Endothelial cell (in vitro differentiated cells): Measurements from ENCODE around the gene IGF2BP2. TPM values are rescaled to one million over a fixed set of nuclear protein-coding genes. Genes with fewer than 3 reads are reported as not detected.

Experiments used
- DNase-seq: peaks from one replicate; pipeline ENCODE4 v3.0.0; 2021; ENCODE audit warnings: low spot score
- H3K27ac Mint-ChIP-seq: one replicate; pipeline ENCODE4 v1.8.0; 2021; ENCODE audit warnings: mixed read lengths, inconsistent platforms; ENCODE audit not compliant: unreplicated experiment
- H3K27me3 Mint-ChIP-seq: one replicate; pipeline ENCODE4 v1.8.0; 2021; ENCODE audit warnings: mild to moderate bottlenecking, moderate library complexity, mixed read lengths, inconsistent platforms; ENCODE audit not compliant: unreplicated experiment
- H3K36me3 Mint-ChIP-seq: one replicate; pipeline ENCODE4 v1.8.0; 2021; ENCODE audit warnings: mild to moderate bottlenecking, low read depth, mixed read lengths, inconsistent platforms; ENCODE audit not compliant: unreplicated experiment
- H3K4me1 Mint-ChIP-seq: one replicate; pipeline ENCODE4 v1.8.0; 2021; ENCODE audit warnings: mild to moderate bottlenecking, mixed read lengths, inconsistent platforms; ENCODE audit not compliant: unreplicated experiment
- H3K4me3 Mint-ChIP-seq: one replicate; pipeline ENCODE4 v1.8.0; 2021; ENCODE audit warnings: mild to moderate bottlenecking, mixed read lengths, inconsistent platforms; ENCODE audit not compliant: unreplicated experiment
- H3K9me3 Mint-ChIP-seq: one replicate; pipeline ENCODE4 v1.8.0; 2021; ENCODE audit warnings: mixed read lengths, inconsistent platforms; ENCODE audit not compliant: unreplicated experiment
- total RNA-seq: library from RNA; stranded (reverse); fragmentation: NEBNext Ultra II Directional; extraction: Animal tissue kit (Norgen Biotek cat#: 25700); gene quantifications from one replicate; pipeline ENCODE4 v1.2.1, GENCODE V29; 2021; ENCODE audit not compliant: unreplicated experiment
- TF ChIP-seq, protein P1 (sequence below): fragments of 200-600 bp; sonication (generic); IDR thresholded peaks from one replicate; pipeline ENCODE4 v1.5.0; 2021; ENCODE audit warnings: antibody characterized with exemption; ENCODE audit not compliant: unreplicated experiment

Gene IGF2BP2
- total RNA-seq, 1 donor from 2014 or later: 165 TPM

DNA sequence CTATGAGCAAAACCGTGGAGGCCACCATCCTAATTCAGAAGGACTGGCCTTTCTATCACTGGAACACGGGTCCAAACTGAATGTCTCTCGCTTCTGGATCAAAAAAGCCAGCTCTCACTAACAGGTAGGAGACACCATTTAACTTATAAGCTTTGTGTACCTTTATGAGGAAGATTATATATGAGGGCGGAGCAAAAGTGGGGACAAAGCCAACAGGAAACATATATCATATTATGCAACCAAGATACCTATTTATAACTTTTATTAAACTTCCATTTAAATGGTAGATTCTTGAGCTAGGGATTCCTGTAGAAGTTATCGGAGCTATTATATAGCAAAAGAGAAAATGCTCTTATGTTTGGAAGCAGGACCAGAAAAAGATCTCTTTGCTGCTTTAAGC lies 78.4 kb downstream of the IGF2BP2 start:
- Mint-ChIP-seq H3K4me3 (peak overlapping the region; percentile 44), H3K36me3 (peaks cover 7% of the 10 kb centered on the region), H3K4me1 (peaks cover 58% of the 10 kb centered on the region), H3K27ac (peak overlapping the region; percentile 79), H3K27me3 (peaks cover 6% of the 10 kb centered on the region), H3K9me3 (no peaks in the 10 kb centered on the region)
- TF ChIP-seq, protein P1, sequence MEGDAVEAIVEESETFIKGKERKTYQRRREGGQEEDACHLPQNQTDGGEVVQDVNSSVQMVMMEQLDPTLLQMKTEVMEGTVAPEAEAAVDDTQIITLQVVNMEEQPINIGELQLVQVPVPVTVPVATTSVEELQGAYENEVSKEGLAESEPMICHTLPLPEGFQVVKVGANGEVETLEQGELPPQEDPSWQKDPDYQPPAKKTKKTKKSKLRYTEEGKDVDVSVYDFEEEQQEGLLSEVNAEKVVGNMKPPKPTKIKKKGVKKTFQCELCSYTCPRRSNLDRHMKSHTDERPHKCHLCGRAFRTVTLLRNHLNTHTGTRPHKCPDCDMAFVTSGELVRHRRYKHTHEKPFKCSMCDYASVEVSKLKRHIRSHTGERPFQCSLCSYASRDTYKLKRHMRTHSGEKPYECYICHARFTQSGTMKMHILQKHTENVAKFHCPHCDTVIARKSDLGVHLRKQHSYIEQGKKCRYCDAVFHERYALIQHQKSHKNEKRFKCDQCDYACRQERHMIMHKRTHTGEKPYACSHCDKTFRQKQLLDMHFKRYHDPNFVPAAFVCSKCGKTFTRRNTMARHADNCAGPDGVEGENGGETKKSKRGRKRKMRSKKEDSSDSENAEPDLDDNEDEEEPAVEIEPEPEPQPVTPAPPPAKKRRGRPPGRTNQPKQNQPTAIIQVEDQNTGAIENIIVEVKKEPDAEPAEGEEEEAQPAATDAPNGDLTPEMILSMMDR: no peak
- DNase-seq: no peak

DNA sequence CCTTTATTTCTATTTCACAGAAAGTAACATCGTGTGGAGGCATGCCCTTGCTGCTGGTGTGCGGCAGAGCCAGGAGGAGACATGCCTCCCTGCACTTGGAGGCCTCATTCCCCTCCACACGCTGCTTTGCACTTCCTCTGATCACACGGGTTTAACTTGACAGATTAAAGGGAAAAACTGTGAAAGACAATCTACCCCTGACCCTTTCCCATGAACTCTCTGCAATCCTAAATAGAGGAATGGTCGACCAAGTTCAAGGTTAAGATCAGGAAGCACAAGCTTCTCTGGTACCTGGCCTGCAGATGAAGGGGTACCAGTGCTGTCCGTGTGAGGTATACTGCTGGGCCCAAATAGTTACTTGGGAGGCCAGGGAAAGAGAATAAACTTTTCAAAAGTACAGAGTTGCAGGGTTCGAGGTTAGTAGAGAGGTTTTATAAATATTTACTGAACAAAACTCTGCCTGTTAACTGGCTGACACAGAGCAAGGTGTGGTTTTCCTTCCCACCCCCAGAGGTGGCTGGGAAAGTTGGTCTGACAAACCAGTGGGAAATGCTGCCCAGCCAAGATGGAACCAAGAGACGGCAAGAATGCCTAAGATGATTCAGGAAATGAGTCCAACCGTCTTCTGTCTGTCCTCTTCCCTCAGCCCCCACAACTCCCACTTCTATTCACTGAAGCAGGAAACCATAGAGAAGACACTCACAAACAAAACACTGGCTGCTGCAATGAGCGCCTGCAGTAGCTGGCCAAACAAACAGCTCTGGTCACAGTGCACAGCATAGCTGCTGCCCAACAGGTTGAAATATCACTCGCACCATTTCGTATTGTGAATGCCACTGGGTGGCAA lies 79.6 kb downstream of the IGF2BP2 start:
- H3K27me3 Mint-ChIP-seq: peaks cover 4% of the 10 kb centered on the region
- H3K4me3 Mint-ChIP-seq: peak overlapping the region; percentile 66
- H3K27ac Mint-ChIP-seq: peak overlapping the region; percentile 79

DNA sequence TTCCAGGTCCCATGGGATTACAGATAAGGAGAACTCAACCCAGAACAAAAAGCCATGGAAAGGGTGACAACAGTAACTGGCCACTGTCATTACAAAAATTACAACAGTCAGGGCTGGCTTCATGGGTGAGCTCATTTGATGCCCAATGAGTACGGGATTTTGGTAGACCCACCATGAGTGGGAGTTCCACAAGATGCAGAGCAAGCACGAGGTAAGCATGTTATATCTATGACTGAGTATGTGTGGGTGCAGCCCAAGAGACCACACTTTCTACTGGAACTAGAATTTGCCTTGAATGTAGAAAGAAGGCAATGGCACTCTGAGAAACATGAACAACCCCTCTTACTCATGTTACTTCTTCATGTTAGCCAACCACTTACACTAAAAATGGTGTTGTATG lies 83.3 kb downstream of the IGF2BP2 start:
- Mint-ChIP-seq H3K9me3 (no peaks in the 10 kb centered on the region), H3K27ac (no peak overlapping the region), H3K27me3 (peaks cover 4% of the 10 kb centered on the region), H3K36me3 (no peaks in the 10 kb centered on the region), H3K4me1 (peaks cover 61% of the 10 kb centered on the region), H3K4me3 (no peak overlapping the region)
- no peak for DNase-seq
- TF ChIP-seq, protein P1: no peak

More for the DNA sequence above, 79.6 kb downstream of the IGF2BP2 start:
- Mint-ChIP-seq H3K9me3 (no peaks in the 10 kb centered on the region), H3K4me1 (peaks cover 57% of the 10 kb centered on the region), H3K36me3 (peaks cover 1% of the 10 kb centered on the region)
- peak; percentile 24 for DNase-seq
- TF ChIP-seq, protein P1: no peak

DNA sequence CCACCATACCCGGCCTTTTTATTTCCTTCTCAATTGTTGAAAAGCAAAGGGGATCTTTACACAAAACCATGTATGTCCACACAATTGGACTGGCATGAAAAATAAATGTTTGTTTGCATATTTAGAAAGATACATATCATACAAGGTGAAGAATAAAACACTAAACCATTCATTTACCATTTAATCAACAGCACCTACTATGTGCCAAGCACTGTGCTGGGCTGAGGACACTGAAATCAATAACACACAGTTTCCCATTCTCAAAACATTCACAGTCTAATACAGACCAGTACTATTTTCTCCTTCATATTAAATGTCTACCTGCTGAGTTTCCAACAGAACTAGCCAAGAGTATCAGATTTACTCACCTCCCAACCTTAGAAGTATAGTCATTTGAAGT lies 84.7 kb downstream of the IGF2BP2 start:
- H3K36me3 Mint-ChIP-seq: no peaks in the 10 kb centered on the region
- H3K27me3 Mint-ChIP-seq: peaks cover 1% of the 10 kb centered on the region
- H3K4me3 Mint-ChIP-seq: no peak overlapping the region
- DNase-seq: no peak
- TF ChIP-seq, protein P1: no peak
- peaks cover 53% of the 10 kb centered on the region for H3K4me1 Mint-ChIP-seq
- H3K27ac Mint-ChIP-seq: no peak overlapping the region
- H3K9me3 Mint-ChIP-seq: no peaks in the 10 kb centered on the region

DNA sequence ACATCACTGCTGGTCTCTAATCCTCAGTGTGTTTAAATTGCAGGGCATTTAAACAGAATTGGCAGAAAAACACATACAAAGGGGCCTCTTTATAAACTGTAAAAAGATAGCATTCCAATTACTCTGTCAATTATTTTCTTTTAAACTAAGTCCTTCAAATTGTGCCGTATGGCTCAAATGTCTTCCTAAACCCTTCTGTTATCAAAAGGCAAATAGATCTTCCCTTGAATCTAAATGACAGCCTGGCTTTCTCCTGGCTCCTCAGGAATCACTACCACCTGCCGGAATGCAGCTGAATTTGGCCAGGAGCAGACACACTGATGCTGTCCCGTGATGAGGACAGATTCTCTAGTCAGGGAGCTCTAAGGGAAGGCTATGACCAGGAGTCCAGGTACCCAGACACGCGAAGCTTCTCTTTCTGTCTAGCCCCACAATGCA lies 85.6 kb downstream of the IGF2BP2 start:
- TF ChIP-seq, protein P1: no peak
- H3K36me3 Mint-ChIP-seq: no peaks in the 10 kb centered on the region
- H3K4me3 Mint-ChIP-seq: no peak overlapping the region
- DNase-seq: no peak
- H3K4me1 Mint-ChIP-seq: peaks cover 50% of the 10 kb centered on the region
- H3K27ac Mint-ChIP-seq: peak overlapping the region; percentile 27
- H3K9me3 Mint-ChIP-seq: no peaks in the 10 kb centered on the region
- peaks cover 1% of the 10 kb centered on the region for H3K27me3 Mint-ChIP-seq
